Smooth muscle cell (in vitro differentiated cells): ENCODE measurements around the gene USP13. TPM values are rescaled to one million over a fixed set of nuclear protein-coding genes. Genes with fewer than 3 reads are reported as not detected.
"Not testable (repeated sequence)": the region's sequence is repeated elsewhere in the genome, so short reads cannot be mapped to it uniquely, and the experiment has no call there.

Source experiments
- DNase-seq: peaks from one replicate; lab custom pipeline; 2025; ENCODE audit not compliant: unreplicated experiment; lab: John Stamatoyannopoulos, UW
- H2AFZ ChIP-seq: fragments of 200-600 bp; sonication (generic); 2 replicates; pipeline ENCODE4 v1.6.0; 2016; ENCODE audit warnings: antibody characterized with exemption, low read depth, mild to moderate bottlenecking
- H3F3A ChIP-seq: fragments of 200-600 bp; sonication (generic); 2 replicates; pipeline ENCODE4 v1.6.0; 2017; ENCODE audit warnings: antibody characterized with exemption, low read depth
- H3K27ac ChIP-seq: fragments of 200-600 bp; sonication (generic); 2 replicates; pipeline ENCODE4 v1.5.1; 2016; ENCODE audit warnings: low read depth, mild to moderate bottlenecking
- H3K27me3 ChIP-seq: fragments of 200-600 bp; sonication (generic); 2 replicates; pipeline ENCODE4 v1.6.1; 2016; ENCODE audit warnings: low read depth, mild to moderate bottlenecking
- H3K36me3 ChIP-seq: fragments of 200-600 bp; sonication (generic); 2 replicates; pipeline ENCODE4 v1.5.1; 2016; ENCODE audit warnings: low read depth
- H3K4me1 ChIP-seq: fragments of 200-600 bp; sonication (generic); 2 replicates; pipeline ENCODE4 v1.5.1; 2016; ENCODE audit warnings: low read depth
- H3K4me2 ChIP-seq: fragments of 200-600 bp; sonication (generic); 2 replicates; pipeline ENCODE4 v1.6.0; 2016; ENCODE audit warnings: mild to moderate bottlenecking
- H3K4me3 ChIP-seq: fragments of 200-600 bp; sonication (generic); 2 replicates; pipeline ENCODE4 v1.5.1; 2016; ENCODE audit warnings: mild to moderate bottlenecking
- H3K79me2 ChIP-seq: fragments of 200-600 bp; sonication (generic); 2 replicates; pipeline ENCODE4 v1.6.0; 2016; ENCODE audit warnings: low read depth, mild to moderate bottlenecking
- H3K9ac ChIP-seq: fragments of 200-600 bp; sonication (generic); 2 replicates; pipeline ENCODE4 v1.6.0; 2016; ENCODE audit warnings: low read depth
- H3K9me3 ChIP-seq: fragments of 200-600 bp; sonication (generic); replicated peaks from 2 replicates; pipeline ENCODE4 v1.5.1; 2016; ENCODE audit warnings: low read depth
- H4K20me1 ChIP-seq: fragments of 200-600 bp; sonication (generic); 2 replicates; pipeline ENCODE4 v1.6.0; 2016; ENCODE audit warnings: low read depth
- WGBS: methylation state at CpG from one replicate; pipeline ENCODE4 v1.1.7; 2016; ENCODE audit warnings: low lambda C conversion rate; 5-methylcytosine and 5-hydroxymethylcytosine counted together
- polyA plus RNA-seq: library from polyadenylated mRNA; unstranded; fragments of >200 nt; fragmentation: Nextera tagmentation; extraction: Ambion mirVana; gene quantifications from 2 replicates; pipeline ENCODE4 v1.2.1, GENCODE V29; 2016
- total RNA-seq: library from RNA; depleted of rRNA; stranded (reverse); fragments of >200 nt; gene quantifications from 2 replicates; pipeline ENCODE4 v1.2.3, GENCODE V29; 2014
- TF ChIP-seq, protein P1 (sequence below): fragments of 200-600 bp; sonication (generic); IDR thresholded peaks from 2 replicates; pipeline ENCODE4 v1.5.1; 2017; ENCODE audit warnings: borderline replicate concordance, mild to moderate bottlenecking, antibody characterized with exemption; ENCODE audit not compliant: insufficient read depth, poor library complexity, severe bottlenecking

USP13 gene
- total and polyA plus RNA-seq, 2 experiments from 2014 or later, result 2.0 to 3.2 TPM

DNA sequence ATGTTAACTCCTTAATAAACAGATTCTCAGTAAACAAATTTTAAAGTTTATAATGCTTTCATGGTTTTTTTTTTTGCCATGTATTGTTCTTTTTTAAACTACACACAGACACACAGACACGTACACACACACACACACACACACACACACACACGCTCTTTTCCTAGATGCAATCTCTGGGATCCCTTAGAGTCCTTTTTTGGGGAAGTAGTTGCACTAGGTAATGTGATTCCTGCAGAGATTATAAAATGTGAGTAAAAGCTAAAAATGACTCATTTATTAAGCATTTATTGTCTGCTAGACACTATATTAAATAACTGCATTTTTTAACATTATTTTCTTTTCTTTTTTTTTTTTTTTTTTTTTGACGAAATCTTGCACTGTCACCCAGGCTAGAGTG, 28.4 kb upstream of the USP13 start:
- DNase-seq, result no peak
- Histone ChIP-seq H2AFZ (no peak overlapping the region), H3K27me3 (no peaks in the 10 kb centered on the region), H3K4me3 (no peak overlapping the region), H3K4me1 (no peaks in the 10 kb centered on the region), H3K27ac (no peak overlapping the region), H3K9me3 (no peaks in the 10 kb centered on the region), H3F3A (no peaks in the 10 kb centered on the region), H3K4me2 (no peak overlapping the region), H3K36me3 (peaks cover 21% of the 10 kb centered on the region), H3K9ac (no peak overlapping the region), H4K20me1 (no peaks in the 10 kb centered on the region), H3K79me2 (no peaks in the 10 kb centered on the region)
- TF ChIP-seq, protein P1, sequence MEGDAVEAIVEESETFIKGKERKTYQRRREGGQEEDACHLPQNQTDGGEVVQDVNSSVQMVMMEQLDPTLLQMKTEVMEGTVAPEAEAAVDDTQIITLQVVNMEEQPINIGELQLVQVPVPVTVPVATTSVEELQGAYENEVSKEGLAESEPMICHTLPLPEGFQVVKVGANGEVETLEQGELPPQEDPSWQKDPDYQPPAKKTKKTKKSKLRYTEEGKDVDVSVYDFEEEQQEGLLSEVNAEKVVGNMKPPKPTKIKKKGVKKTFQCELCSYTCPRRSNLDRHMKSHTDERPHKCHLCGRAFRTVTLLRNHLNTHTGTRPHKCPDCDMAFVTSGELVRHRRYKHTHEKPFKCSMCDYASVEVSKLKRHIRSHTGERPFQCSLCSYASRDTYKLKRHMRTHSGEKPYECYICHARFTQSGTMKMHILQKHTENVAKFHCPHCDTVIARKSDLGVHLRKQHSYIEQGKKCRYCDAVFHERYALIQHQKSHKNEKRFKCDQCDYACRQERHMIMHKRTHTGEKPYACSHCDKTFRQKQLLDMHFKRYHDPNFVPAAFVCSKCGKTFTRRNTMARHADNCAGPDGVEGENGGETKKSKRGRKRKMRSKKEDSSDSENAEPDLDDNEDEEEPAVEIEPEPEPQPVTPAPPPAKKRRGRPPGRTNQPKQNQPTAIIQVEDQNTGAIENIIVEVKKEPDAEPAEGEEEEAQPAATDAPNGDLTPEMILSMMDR, result no peak
- WGBS, result 81% methylated on average over 3 of the region's 3 CpGs

DNA sequence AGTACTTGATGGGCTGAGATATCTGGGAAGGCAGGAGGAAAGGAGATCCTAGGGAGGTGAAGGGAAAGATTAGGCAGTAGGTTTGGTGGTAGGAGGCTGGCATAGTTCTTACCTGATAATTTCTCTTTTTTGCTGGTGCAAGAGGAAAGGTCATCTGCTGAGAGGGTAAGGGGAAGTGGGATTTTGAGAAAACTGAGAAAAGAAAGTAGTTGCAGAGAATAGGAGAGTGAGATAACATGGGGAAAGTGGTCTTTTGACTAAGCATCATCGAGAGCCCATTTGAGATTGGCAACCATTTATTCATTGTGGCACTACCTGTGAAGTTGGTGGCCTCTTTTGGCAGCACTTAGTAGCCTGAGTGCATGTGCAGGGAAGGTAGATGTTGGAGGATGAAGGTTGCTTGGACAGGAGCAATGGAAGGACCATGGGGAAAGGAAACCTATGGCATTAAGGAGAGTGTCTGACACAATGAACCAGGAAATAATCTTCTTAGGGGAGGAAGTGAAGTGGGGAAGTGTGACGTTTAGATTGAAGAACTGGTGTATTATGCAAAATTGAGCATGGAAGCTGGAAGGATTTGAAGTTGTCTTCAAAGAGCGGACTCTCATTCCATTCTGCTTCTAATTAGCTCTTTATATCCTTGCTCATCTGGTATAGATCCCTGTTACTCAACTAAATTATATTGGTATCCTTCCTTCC, 21.9 kb upstream of the USP13 start:
- no peaks in the 10 kb centered on the region for H3K27me3 ChIP-seq
- H3K9ac ChIP-seq, result no peak overlapping the region
- H3K4me3 ChIP-seq, result no peak overlapping the region
- TF ChIP-seq, protein P1, result no peak
- H3F3A ChIP-seq, result no peaks in the 10 kb centered on the region
- no peaks in the 10 kb centered on the region for H4K20me1 ChIP-seq
- no peak overlapping the region for H2AFZ ChIP-seq
- no peaks in the 10 kb centered on the region for H3K9me3 ChIP-seq
- WGBS, result 95% methylated on average over 3 of the region's 3 CpGs
- H3K36me3 ChIP-seq, result no peaks in the 10 kb centered on the region
- no peaks in the 10 kb centered on the region for H3K79me2 ChIP-seq
- H3K4me2 ChIP-seq, result no peak overlapping the region
- H3K27ac ChIP-seq, result no peak overlapping the region
- no peak for DNase-seq
- no peaks in the 10 kb centered on the region for H3K4me1 ChIP-seq

DNA sequence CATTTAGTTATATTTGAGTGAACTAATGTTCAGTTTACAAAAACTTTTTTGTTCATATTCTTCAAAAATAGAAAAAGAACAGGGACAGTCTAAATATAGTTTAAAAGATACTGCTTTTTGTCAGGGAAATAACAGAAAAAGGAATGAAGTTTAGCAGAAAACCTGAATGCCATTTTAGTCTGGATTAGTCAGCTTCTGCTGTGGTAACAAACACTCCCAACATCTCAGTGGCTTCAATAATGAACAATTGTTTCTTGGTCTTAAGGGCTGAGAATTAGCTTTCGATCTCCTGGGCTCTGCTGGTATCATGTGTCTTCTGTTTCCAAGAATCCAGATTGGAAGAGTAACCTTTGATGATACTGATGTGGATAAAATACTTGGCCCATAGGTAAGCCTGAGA, 12.4 kb upstream of the USP13 start:
- Histone ChIP-seq H3K9me3 (no peaks in the 10 kb centered on the region), H3F3A (no peaks in the 10 kb centered on the region), H3K27ac (no peak overlapping the region), H3K4me1 (no peaks in the 10 kb centered on the region), H3K79me2 (no peaks in the 10 kb centered on the region), H3K36me3 (no peaks in the 10 kb centered on the region), H2AFZ (no peak overlapping the region), H3K27me3 (no peaks in the 10 kb centered on the region), H4K20me1 (no peaks in the 10 kb centered on the region), H3K4me2 (no peak overlapping the region), H3K4me3 (no peak overlapping the region), H3K9ac (no peak overlapping the region)
- no peak for DNase-seq
- TF ChIP-seq, protein P1, result no peak
- 97% methylated on average over 1 of the region's 1 CpG for WGBS

DNA sequence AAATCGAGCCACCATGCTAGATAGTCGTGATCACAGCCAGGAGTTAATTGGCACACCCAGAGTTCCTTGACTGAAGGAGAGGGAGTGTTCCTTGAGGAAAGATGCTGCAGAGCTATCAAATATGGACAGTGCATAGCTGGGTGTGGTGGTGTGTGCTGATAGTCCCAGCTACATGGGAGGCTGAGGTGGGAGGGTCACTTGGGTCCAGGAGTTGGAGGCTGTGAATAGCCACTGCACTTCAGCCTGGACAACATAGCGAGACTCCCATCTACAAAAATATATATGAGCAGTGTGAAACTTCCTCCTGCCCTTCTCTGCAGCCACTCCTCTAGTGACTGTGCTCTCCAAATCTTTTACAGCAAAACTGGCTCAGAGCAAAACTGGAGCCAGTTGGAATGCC, 10.0 kb upstream of the USP13 start:
- WGBS, result 90% methylated on average over 3 of the region's 3 CpGs

DNA sequence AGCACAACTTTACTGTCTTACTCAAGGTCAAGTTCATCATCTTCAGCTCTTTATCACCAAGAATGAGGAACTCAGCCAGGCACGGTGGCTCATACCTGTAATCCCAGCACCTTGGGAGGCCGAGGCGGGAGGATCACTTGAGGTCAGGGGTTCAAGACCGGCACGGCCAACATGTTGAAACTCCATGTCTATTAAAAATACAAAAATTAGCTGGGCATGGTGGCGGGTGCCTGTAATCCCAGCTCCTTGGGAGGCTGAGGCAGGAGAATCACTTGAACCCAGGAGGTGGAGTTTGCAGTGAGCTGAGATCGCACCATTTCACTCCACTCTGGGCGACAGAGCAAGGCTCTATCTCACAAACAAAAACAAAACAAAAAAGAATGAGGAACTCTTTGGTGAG, 9.0 kb upstream of the USP13 start:
- not testable (repeated sequence) for H3F3A ChIP-seq, H3K9me3 ChIP-seq, DNase-seq, H3K27ac ChIP-seq, H3K9ac ChIP-seq, H3K36me3 ChIP-seq, H3K4me3 ChIP-seq, H3K4me1 ChIP-seq, H3K27me3 ChIP-seq, H4K20me1 ChIP-seq, H3K4me2 ChIP-seq, H2AFZ ChIP-seq, H3K79me2 ChIP-seq
- 95% methylated on average over 8 of the region's 8 CpGs for WGBS

More for the DNA sequence above, 10.0 kb upstream of the USP13 start:
- no peak overlapping the region for H3K4me2 ChIP-seq
- no peak overlapping the region for H3K4me3 ChIP-seq
- no peaks in the 10 kb centered on the region for H3F3A ChIP-seq
- no peaks in the 10 kb centered on the region for H3K27me3 ChIP-seq
- no peaks in the 10 kb centered on the region for H3K79me2 ChIP-seq
- no peak overlapping the region for H3K27ac ChIP-seq
- H3K36me3 ChIP-seq, result no peaks in the 10 kb centered on the region
- no peaks in the 10 kb centered on the region for H4K20me1 ChIP-seq
- H2AFZ ChIP-seq, result no peak overlapping the region
- no peak overlapping the region for H3K9ac ChIP-seq
- H3K4me1 ChIP-seq, result no peaks in the 10 kb centered on the region
- DNase-seq, result no peak
- no peaks in the 10 kb centered on the region for H3K9me3 ChIP-seq
- TF ChIP-seq, protein P1, result no peak
